HUES64 (cell line): ENCODE results near the gene ENKUR.
"Not testable (repeated sequence)": the region's sequence is repeated elsewhere in the genome, so short reads cannot be mapped to it uniquely, and the experiment has no call there.

Experiments
- H3K27ac ChIP-seq: 2 replicates; pipeline ENCODE4 v1.7.0; 2013; ENCODE audit warnings: low read depth, low read length, inconsistent platforms
- H3K27me3 ChIP-seq: 2 replicates; pipeline ENCODE4 v1.6.1; 2013; ENCODE audit warnings: mild to moderate bottlenecking, low read length; ENCODE audit not compliant: insufficient read depth
- H3K36me3 ChIP-seq: 2 replicates; pipeline ENCODE4 v1.6.1; 2013; ENCODE audit warnings: mild to moderate bottlenecking, low read length; ENCODE audit not compliant: insufficient read depth
- H3K4me1 ChIP-seq: 2 replicates; pipeline ENCODE4 v1.6.1; 2013; ENCODE audit warnings: mild to moderate bottlenecking, low read length, moderate library complexity; ENCODE audit not compliant: insufficient read depth
- H3K4me3 ChIP-seq: 2 replicates; pipeline ENCODE4 v1.5.1; 2013; ENCODE audit warnings: mild to moderate bottlenecking, low read length, moderate library complexity
- H3K9ac ChIP-seq: 2 replicates; pipeline ENCODE4 v1.6.1; 2013; ENCODE audit warnings: mild to moderate bottlenecking, low read depth, low read length
- H3K9me3 ChIP-seq: 2 replicates; pipeline ENCODE4 v1.6.1; 2013; ENCODE audit warnings: low read depth, low read length; ENCODE audit not compliant: insufficient read depth
- WGBS: fragments of 150-250, 120-280 bp; methylation state at CpG from one replicate; pipeline ENCODE4 v1.1.7; 2013; ENCODE audit warnings: missing lambda C conversion rate; 5-methylcytosine and 5-hydroxymethylcytosine counted together

Gene ENKUR

GRCh38 chr10:24958091-24958720 lies 57.8 kb downstream of the ENKUR start:
- H3K27me3 ChIP-seq, result no peaks in the 10 kb centered on the region
- no peak overlapping the region for H3K9ac ChIP-seq
- peaks cover 24% of the 10 kb centered on the region for H3K4me1 ChIP-seq
- WGBS, result 100% methylated on average over 1 of the region's 4 CpGs
- no peak overlapping the region for H3K4me3 ChIP-seq
- H3K9me3 ChIP-seq, result no peaks in the 10 kb centered on the region
- H3K36me3 ChIP-seq, result no peaks in the 10 kb centered on the region
- H3K27ac ChIP-seq, result no peak overlapping the region

DNA sequence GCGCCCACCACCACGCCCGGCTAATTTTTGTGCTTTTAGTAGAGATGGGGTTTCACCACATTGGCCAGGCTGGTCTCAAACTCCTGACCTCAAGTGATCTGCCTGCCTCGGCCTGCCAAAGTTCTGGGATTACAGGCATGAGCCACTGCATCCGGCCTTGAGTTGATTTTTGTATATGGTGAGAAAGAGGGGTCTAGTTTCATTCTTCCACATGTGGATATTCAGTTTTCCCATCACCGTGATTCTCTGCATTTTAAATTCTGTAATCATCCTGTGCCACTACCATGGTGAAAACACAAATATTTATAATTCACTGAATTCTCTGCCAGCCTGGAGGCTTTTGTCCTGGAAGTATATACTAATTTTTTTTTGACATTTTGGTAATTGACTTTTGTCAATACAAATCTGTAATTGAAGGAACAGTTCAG lies 58.3 kb downstream of the ENKUR start:
- not testable (repeated sequence) for H3K27me3 ChIP-seq, H3K36me3 ChIP-seq, H3K4me3 ChIP-seq, H3K27ac ChIP-seq, H3K9me3 ChIP-seq, H3K9ac ChIP-seq
- WGBS, result 97% methylated on average over 6 of the region's 6 CpGs
- peaks cover 25% of the 10 kb centered on the region for H3K4me1 ChIP-seq

DNA sequence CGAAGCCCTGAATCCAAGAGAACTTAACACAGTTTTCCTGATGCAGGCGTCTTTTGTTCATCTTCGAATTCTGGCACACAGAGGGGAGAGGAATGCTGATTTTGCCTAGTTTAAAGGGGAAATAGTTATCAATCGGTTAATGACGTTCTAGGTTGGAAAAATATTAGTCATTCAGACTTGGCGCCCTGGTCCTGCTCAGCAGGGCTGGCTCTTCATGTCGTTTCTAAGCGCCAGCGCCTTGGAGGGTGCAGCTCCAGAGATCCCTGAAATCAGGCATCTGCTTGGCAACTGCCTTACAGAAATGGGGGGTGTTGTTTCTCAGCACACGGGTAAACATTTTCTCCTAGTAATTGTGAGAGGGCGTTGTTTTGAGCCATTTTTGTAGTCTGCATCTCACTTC lies 62.3 kb downstream of the ENKUR start:
- H3K27ac ChIP-seq, result peak overlapping the region; percentile 94; the same call in 1 of the 2 replicates
- 87% methylated on average over 11 of the region's 11 CpGs for WGBS
- no peaks in the 10 kb centered on the region for H3K27me3 ChIP-seq
- no peaks in the 10 kb centered on the region for H3K36me3 ChIP-seq
- H3K9me3 ChIP-seq, result no peaks in the 10 kb centered on the region
- peak overlapping the region; percentile 96; the same call in 1 of the 2 replicates for H3K9ac ChIP-seq
- H3K4me3 ChIP-seq, result peak overlapping the region; percentile 65
- H3K4me1 ChIP-seq, result peaks cover 34% of the 10 kb centered on the region

GRCh38 chr10:24952707-24953645 lies 63.0 kb downstream of the ENKUR start:
- Histone ChIP-seq H3K4me3 (peak overlapping the region; percentile 65), H3K9ac (peak overlapping the region; percentile 96), H3K9me3 (no peaks in the 10 kb centered on the region), H3K36me3 (no peaks in the 10 kb centered on the region), H3K27me3 (no peaks in the 10 kb centered on the region), H3K27ac (peak overlapping the region; percentile 94), H3K4me1 (peaks cover 27% of the 10 kb centered on the region)
- 5% methylated on average over 51 of the region's 53 CpGs for WGBS

DNA sequence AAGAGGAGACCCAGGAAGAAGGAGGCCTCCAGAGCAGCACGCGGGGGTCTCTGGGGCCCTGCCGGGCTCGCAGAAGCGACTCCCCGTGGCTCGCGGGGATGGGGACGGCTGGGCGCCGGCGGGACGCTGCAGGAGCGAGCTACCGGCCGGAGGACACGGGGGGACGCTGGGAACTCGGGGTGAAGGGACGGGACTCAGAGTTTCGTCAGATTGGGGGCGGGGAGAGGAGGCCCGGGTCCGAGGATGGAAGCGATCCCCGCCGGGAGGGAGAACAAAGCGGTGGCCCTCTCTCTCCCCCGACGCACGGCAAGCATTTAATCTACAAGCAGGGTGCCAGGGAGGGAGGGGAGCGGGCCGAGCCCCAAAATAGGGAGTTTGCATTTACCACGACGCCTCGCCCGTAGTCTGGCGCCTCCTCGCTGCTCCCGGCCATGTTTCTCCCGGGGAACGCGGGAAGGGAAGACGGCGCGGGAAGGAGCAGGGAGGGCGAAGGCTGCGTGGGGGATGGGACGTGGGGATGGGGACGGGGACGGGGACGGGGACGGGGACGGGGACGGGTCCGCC lies 63.7 kb downstream of the ENKUR start, which contains the start of gene PRTFDC1:
PRTFDC1 (minus strand) TSS at position 464 of the 564 bp plus-strand sequence; CDS start at position 433, 31 bp downstream.
- Histone ChIP-seq H3K27me3 (no peaks in the 10 kb centered on the region), H3K9me3 (no peaks in the 10 kb centered on the region), H3K27ac (peak within 1 kb of the TSS; percentile 94), H3K36me3 (no peaks in the 10 kb centered on the region), H3K9ac (peak within 1 kb of the TSS; percentile 96), H3K4me3 (peak within 1 kb of the TSS; percentile 65), H3K4me1 (peaks cover 26% of the 10 kb centered on the region)
- 1% methylated on average over 56 of the region's 56 CpGs for WGBS

- Histone ChIP-seq H3K4me1 (peaks cover 26% of the 10 kb centered on the region), H3K4me3 (peak overlapping the region; percentile 65), H3K27ac (peak overlapping the region; percentile 94), H3K9ac (peak overlapping the region; percentile 96), H3K9me3 (no peaks in the 10 kb centered on the region), H3K27me3 (no peaks in the 10 kb centered on the region), H3K36me3 (no peaks in the 10 kb centered on the region)
- 8% methylated on average over 10 of the region's 10 CpGs for WGBS
These were observed 64.5 kb downstream of the ENKUR start for GRCh38 chr10:24951201-24952142.

DNA sequence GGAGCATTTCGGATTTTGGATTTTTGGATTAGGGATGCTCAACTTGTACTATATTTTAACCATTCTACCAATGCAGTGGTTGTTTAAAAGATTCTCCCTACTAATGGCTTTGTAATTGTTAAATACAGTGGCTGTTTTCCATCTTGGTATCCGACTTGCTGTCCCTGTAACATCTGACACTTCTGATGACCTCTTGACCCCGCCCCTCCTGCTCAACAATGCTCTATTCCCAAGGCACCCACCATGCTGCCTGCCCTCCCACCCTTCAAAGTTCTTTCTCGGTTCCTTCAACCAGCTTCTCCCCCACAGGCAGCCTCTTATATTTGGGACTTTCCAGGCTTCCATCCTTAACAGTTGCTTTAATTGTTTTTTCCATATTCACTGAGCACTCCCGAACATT lies 65.5 kb downstream of the ENKUR start:
- Histone ChIP-seq H3K9ac (no peak overlapping the region), H3K36me3 (no peaks in the 10 kb centered on the region), H3K9me3 (no peaks in the 10 kb centered on the region), H3K4me3 (no peak overlapping the region), H3K27ac (peak overlapping the region; percentile 94; the same call in 1 of the 2 replicates), H3K4me1 (peaks cover 26% of the 10 kb centered on the region), H3K27me3 (no peaks in the 10 kb centered on the region)
- WGBS, result 62% methylated on average over 4 of the region's 5 CpGs

DNA sequence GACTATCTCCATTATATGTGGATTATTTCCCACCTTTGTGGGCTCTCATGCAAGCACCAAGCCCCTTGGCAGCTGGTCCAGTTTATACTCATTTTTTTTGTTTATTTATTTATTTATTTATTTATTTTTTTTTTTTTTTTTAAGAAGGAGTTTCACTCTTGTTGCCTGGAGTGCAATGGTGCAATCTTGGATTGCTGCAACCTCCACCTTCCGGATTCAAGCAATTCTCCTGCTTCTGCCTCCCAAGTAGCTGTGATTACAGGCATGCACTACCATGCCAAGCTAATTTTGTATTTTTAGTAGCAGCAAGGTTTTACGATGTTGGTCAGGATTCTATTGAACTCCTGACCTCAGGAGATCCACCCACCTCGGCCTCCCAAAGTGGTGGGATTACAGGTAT lies 66.3 kb downstream of the ENKUR start:
- 96% methylated on average over 3 of the region's 3 CpGs for WGBS
- Histone ChIP-seq H3K9ac (no peak overlapping the region), H3K27me3 (no peaks in the 10 kb centered on the region), H3K27ac (no peak overlapping the region), H3K36me3 (no peaks in the 10 kb centered on the region), H3K4me1 (peaks cover 26% of the 10 kb centered on the region), H3K4me3 (no peak overlapping the region), H3K9me3 (no peaks in the 10 kb centered on the region)

- H3K27ac ChIP-seq, result no peak overlapping the region
- H3K9ac ChIP-seq, result no peak overlapping the region
- WGBS, result 83% methylated on average over 4 of the region's 4 CpGs
These were observed 68.5 kb downstream of the ENKUR start for GRCh38 chr10:24947304-24948097.

More at GRCh38 chr10:24947304-24948097, 68.5 kb downstream of the ENKUR start:
- Histone ChIP-seq H3K4me1 (peaks cover 17% of the 10 kb centered on the region; the same call in 1 of the 2 replicates), H3K4me3 (no peak overlapping the region), H3K36me3 (no peaks in the 10 kb centered on the region), H3K9me3 (no peaks in the 10 kb centered on the region), H3K27me3 (no peaks in the 10 kb centered on the region)
